Neural progenitor cell (in vitro differentiated cells): ENCODE data around the gene CSF2.

Source experiments
- EZH2phosphoT487 ChIP-seq: fragments of 200-600 bp; sonication (generic); IDR thresholded peaks from 2 replicates; pipeline ENCODE4 v1.6.1; 2017; ENCODE audit warnings: antibody characterized with exemption
- TF ChIP-seq, protein P1 (sequence below): fragments of 200-600 bp; sonication (generic); IDR thresholded peaks from 2 replicates; pipeline ENCODE4 v1.5.1; 2017; ENCODE audit warnings: antibody characterized with exemption, mild to moderate bottlenecking

- TF ChIP-seq, protein P1, sequence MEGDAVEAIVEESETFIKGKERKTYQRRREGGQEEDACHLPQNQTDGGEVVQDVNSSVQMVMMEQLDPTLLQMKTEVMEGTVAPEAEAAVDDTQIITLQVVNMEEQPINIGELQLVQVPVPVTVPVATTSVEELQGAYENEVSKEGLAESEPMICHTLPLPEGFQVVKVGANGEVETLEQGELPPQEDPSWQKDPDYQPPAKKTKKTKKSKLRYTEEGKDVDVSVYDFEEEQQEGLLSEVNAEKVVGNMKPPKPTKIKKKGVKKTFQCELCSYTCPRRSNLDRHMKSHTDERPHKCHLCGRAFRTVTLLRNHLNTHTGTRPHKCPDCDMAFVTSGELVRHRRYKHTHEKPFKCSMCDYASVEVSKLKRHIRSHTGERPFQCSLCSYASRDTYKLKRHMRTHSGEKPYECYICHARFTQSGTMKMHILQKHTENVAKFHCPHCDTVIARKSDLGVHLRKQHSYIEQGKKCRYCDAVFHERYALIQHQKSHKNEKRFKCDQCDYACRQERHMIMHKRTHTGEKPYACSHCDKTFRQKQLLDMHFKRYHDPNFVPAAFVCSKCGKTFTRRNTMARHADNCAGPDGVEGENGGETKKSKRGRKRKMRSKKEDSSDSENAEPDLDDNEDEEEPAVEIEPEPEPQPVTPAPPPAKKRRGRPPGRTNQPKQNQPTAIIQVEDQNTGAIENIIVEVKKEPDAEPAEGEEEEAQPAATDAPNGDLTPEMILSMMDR, result no peak
- no peak for TF ChIP-seq EZH2phosphoT487
Measured at GRCh38 chr5:132102101-132102701, 28.6 kb downstream of the CSF2 start.
